ENCODE results near the gene TMC3.

DNA sequence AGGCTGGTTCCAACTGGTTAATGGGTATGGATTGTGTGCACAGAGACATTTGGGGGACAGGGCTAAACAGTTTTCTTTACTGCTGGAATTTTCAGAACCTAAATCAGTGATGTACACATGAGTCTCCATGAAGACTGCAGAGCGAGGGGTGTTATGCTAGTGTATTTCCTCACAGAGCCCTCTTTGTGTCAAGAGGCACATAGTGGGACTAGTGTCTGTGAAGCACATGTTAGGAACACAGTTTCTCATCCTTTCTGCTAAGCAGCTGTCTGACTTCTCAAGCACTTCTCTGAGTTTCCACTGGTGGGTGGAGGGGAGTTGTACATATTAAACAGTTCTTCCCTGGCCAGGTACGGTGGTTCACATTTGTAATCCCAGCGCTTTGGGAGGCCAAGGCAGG, 40.6 kb downstream of the TMC3 start:
- TF ChIP-seq, protein P1, sequence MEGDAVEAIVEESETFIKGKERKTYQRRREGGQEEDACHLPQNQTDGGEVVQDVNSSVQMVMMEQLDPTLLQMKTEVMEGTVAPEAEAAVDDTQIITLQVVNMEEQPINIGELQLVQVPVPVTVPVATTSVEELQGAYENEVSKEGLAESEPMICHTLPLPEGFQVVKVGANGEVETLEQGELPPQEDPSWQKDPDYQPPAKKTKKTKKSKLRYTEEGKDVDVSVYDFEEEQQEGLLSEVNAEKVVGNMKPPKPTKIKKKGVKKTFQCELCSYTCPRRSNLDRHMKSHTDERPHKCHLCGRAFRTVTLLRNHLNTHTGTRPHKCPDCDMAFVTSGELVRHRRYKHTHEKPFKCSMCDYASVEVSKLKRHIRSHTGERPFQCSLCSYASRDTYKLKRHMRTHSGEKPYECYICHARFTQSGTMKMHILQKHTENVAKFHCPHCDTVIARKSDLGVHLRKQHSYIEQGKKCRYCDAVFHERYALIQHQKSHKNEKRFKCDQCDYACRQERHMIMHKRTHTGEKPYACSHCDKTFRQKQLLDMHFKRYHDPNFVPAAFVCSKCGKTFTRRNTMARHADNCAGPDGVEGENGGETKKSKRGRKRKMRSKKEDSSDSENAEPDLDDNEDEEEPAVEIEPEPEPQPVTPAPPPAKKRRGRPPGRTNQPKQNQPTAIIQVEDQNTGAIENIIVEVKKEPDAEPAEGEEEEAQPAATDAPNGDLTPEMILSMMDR (IDR thresholded peaks at IDR 0.05): no peak
- TF ChIP-seq POLR2AphosphoS5 (IDR thresholded peaks at IDR 0.05) (no peak), POLR2A (IDR thresholded peaks at IDR 0.05) (no peak), EP300 (IDR thresholded peaks at IDR 0.05) (no peak)

All from sigmoid colon (tissue), 4 donors.